H1 (cell line): Measurements from ENCODE around the gene PDYN. TPM values are rescaled to one million over a fixed set of nuclear protein-coding genes. Genes with fewer than 3 reads are reported as not detected.

Experiments used
- CBX5 ChIP-seq: fragments of 300-800, 300-1000 bp; sonication (generic); IDR thresholded peaks from 2 replicates; pipeline ENCODE4 v1.7.1; 2016; ENCODE audit warnings: antibody characterized with exemption, low read length, low read depth
- CHD7 ChIP-seq: fragments of 300-600 bp; sonication (generic); IDR thresholded peaks from 2 replicates; pipeline ENCODE4 v1.7.1; 2012; ENCODE audit warnings: low read length, moderate library complexity, mild to moderate bottlenecking, inconsistent platforms; ENCODE audit not compliant: insufficient replicate concordance
- CTCF ChIP-seq, 3 experiments: IDR thresholded peaks; 1 replicate in 2 of 3; 2 replicates in 1 of 3; pipeline versions ENCODE4 v1.5.1 to v1.6.1; 2011; ENCODE audit warnings: low read length in 3 of 3, mild to moderate bottlenecking in 3 of 3, inconsistent platforms in 2 of 3, low read depth in 1 of 3, moderate library complexity in 1 of 3; ENCODE audit not compliant: insufficient read depth in 1 of 3; ENCODE audit errors: control extremely low read depth in 1 of 3
- HDAC6 ChIP-seq: IDR thresholded peaks from one replicate; pipeline ENCODE4 v1.7.1; 2012; ENCODE audit warnings: low read depth, mild to moderate bottlenecking, inconsistent platforms, low read length, moderate library complexity
- MAFK ChIP-seq: IDR thresholded peaks from 2 replicates; pipeline ENCODE4 v1.6.1; 2012; ENCODE audit warnings: low read depth, mild to moderate bottlenecking, improper control_type of control experiment, low read length
- POLR2A ChIP-seq, 2 experiments: IDR thresholded peaks; 1 replicate in 1 of 2; 2 replicates in 1 of 2; pipeline ENCODE4 v1.6.1; 2011; ENCODE audit warnings: low read depth in 2 of 2, low read length in 2 of 2, mild to moderate bottlenecking in 2 of 2; ENCODE audit errors: control extremely low read depth in 1 of 2
- TAF1 ChIP-seq: IDR thresholded peaks from 2 replicates; pipeline ENCODE4 v1.6.1; 2011; ENCODE audit warnings: mild to moderate bottlenecking, low read depth, low read length
- TBP ChIP-seq: IDR thresholded peaks from 2 replicates; pipeline ENCODE4 v1.6.1; 2011; ENCODE audit warnings: low read depth, low read length, improper control_type of control experiment
- polyA plus RNA-seq, 7 experiments: library from polyadenylated mRNA; depleted of rRNA in 3 of 7; stranded (reverse) in 5 of 7; unstranded in 2 of 7; fragments of >200 nt in 5 of 7; fragments of 200-250 nt in 2 of 7; gene quantifications; 1 replicate in 5 of 7; 2 replicates in 1 of 7; 4 replicates in 1 of 7; pipeline versions ENCODE4 v1.2.1 to v1.2.3, GENCODE V29; 2011 to 2013; ENCODE audit warnings: missing spikeins in 2 of 7, mixed read lengths in 2 of 7
- total RNA-seq: library from RNA; stranded (reverse); fragmentation: NEBNext Ultra II Directional; extraction: Animal tissue kit (Norgen Biotek cat#: 25700); gene quantifications from 2 replicates; pipeline ENCODE4 v1.2.1, GENCODE V29; 2021

PDYN gene
- total and polyA plus RNA-seq, 2 of the 8 experiments (the other 6 are each of a cell fraction or from before 2014, with no cell fraction given), result 0.54 to 0.60 TPM

GRCh38 chr20:1934721-1935573 is 58.9 kb downstream of the PDYN start (continued):
- TF ChIP-seq CHD7 (no peak), CTCF (IDR thresholded peaks at IDR 0.05; ENCODE audit: control extremely low read depth in 1 of 3, insufficient read depth in 1 of 3, low read depth in 1 of 3, low read length in 3 of 3) (no peak), POLR2A (IDR thresholded peaks at IDR 0.05; ENCODE audit: control extremely low read depth in 1 of 2, low read depth in 2 of 2, low read length in 2 of 2) (no peak), TAF1 (no peak), HDAC6 (no peak), CBX5 (no peak), MAFK (no peak), TBP (no peak)
